Thyroid gland (tissue), 4 donors: ENCODE measurements around the gene MYL1. TPM values are rescaled to one million over a fixed set of nuclear protein-coding genes. Genes with fewer than 3 reads are reported as not detected.

Source experiments
- DNase-seq, 2 donors: peaks; one replicate each; pipeline ENCODE4 v3.0.0-alpha.2; 2019
- H3K27ac ChIP-seq, 3 donors: fragments of 200-600 bp; sonication (generic); 1 replicate in 2 of 3; 2 replicates in 1 of 3; pipeline ENCODE4 v1.5.1; 2016 to 2019; ENCODE audit warnings: mild to moderate bottlenecking in 1 of 3, moderate library complexity in 1 of 3
- H3K27me3 ChIP-seq: fragments of 200-600 bp; sonication (generic); one replicate; pipeline ENCODE4 v1.5.1; 2019
- H3K36me3 ChIP-seq, 2 donors: fragments of 200-600 bp; sonication (generic); one replicate each; pipeline ENCODE4 v1.5.1; 2016 to 2019
- H3K4me1 ChIP-seq, 2 donors: fragments of 200-600 bp; sonication (generic); one replicate each; pipeline ENCODE4 v1.5.1; 2017 to 2019
- H3K4me3 ChIP-seq, 3 donors: fragments of 200-600 bp; sonication (generic); replicated peaks in 1 of 3; 1 replicate in 2 of 3; 2 replicates in 1 of 3; pipeline ENCODE4 v1.5.1; 2016; ENCODE audit warnings: mild to moderate bottlenecking in 1 of 3
- H3K9me3 ChIP-seq: fragments of 200-600 bp; sonication (generic); one replicate; pipeline ENCODE4 v1.5.1; 2017
- POLR2A ChIP-seq, 2 donors: fragments of 450-650 bp; IDR thresholded peaks; one replicate each; pipeline ENCODE4 v1.6.1; 2017; ENCODE audit warnings: antibody characterized with exemption in 2 of 2, mild to moderate bottlenecking in 2 of 2, moderate library complexity in 1 of 2
- WGBS, 2 donors: methylation state at CpG; one replicate each; pipeline ENCODE4 v1.1.5; 2017; 5-methylcytosine and 5-hydroxymethylcytosine counted together
- intact Hi-C: fragments of 100-400 bp; cut with DNase I; formaldehyde crosslinking; loops from one replicate; pipeline ENCODE4 v1.15.1; 2023
- total RNA-seq, 4 donors: library from RNA; depleted of rRNA; stranded (reverse); fragments of >200 nt; gene quantifications; one replicate each; pipeline ENCODE4 v1.2.3, GENCODE V29; 2016
- TF ChIP-seq, protein P1 (sequence below), 6 experiments: fragments of 200-600 bp in 3 of 6; fragments of 450-650 bp in 3 of 6; sonication (generic) in 3 of 6; IDR thresholded peaks; one replicate each; pipeline ENCODE4 v1.5.1; 2016 to 2019; ENCODE audit warnings: antibody characterized with exemption in 6 of 6, mild to moderate bottlenecking in 2 of 6, inconsistent platforms in 1 of 6, moderate library complexity in 1 of 6

Gene MYL1
- total RNA-seq, 4 donors from 2014 or later, result not detected

GRCh38 chr2:210271300-210271699, 43.7 kb downstream of the MYL1 start:
- Histone ChIP-seq H3K27me3 (no peaks in the 10 kb centered on the region), H3K36me3 (no peaks in the 10 kb centered on the region), H3K9me3 (no peaks in the 10 kb centered on the region), H3K27ac (no peak overlapping the region), H3K4me1 (no peaks in the 10 kb centered on the region), H3K4me3 (no peak overlapping the region)
- DNase-seq, result no peak
- no peak for TF ChIP-seq POLR2A (IDR thresholded peaks at IDR 0.05)
- TF ChIP-seq, protein P1, sequence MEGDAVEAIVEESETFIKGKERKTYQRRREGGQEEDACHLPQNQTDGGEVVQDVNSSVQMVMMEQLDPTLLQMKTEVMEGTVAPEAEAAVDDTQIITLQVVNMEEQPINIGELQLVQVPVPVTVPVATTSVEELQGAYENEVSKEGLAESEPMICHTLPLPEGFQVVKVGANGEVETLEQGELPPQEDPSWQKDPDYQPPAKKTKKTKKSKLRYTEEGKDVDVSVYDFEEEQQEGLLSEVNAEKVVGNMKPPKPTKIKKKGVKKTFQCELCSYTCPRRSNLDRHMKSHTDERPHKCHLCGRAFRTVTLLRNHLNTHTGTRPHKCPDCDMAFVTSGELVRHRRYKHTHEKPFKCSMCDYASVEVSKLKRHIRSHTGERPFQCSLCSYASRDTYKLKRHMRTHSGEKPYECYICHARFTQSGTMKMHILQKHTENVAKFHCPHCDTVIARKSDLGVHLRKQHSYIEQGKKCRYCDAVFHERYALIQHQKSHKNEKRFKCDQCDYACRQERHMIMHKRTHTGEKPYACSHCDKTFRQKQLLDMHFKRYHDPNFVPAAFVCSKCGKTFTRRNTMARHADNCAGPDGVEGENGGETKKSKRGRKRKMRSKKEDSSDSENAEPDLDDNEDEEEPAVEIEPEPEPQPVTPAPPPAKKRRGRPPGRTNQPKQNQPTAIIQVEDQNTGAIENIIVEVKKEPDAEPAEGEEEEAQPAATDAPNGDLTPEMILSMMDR (IDR thresholded peaks at IDR 0.05), result no peak
- intact Hi-C loops, result no loop called here

- Histone ChIP-seq H3K27ac (no peak overlapping the region), H3K27me3 (no peaks in the 10 kb centered on the region), H3K4me1 (no peaks in the 10 kb centered on the region), H3K9me3 (no peaks in the 10 kb centered on the region), H3K4me3 (no peak overlapping the region), H3K36me3 (no peaks in the 10 kb centered on the region)
- intact Hi-C loops, result no loop called here
- DNase-seq, result no peak
- WGBS, 2 donors, result 28 to 38% methylated on average over 3 of the region's 3 CpGs
- no peak for TF ChIP-seq POLR2A (IDR thresholded peaks at IDR 0.05)
Measured at GRCh38 chr2:210269148-210269547, 45.8 kb downstream of the MYL1 start.

GRCh38 chr2:210268281-210268680, 46.7 kb downstream of the MYL1 start:
- H3K27ac ChIP-seq, result no peak overlapping the region
- no peaks in the 10 kb centered on the region for H3K9me3 ChIP-seq
- TF ChIP-seq, protein P1 (IDR thresholded peaks at IDR 0.05), result no peak
- TF ChIP-seq POLR2A (IDR thresholded peaks at IDR 0.05), result no peak
- no peaks in the 10 kb centered on the region for H3K36me3 ChIP-seq
- no peaks in the 10 kb centered on the region for H3K4me1 ChIP-seq
- DNase-seq, result no peak
- intact Hi-C loops, result no loop called here
- H3K4me3 ChIP-seq, result no peak overlapping the region
- 96% methylated on average over 1 of the region's 1 CpG for WGBS, 2 donors
- no peaks in the 10 kb centered on the region for H3K27me3 ChIP-seq

DNA sequence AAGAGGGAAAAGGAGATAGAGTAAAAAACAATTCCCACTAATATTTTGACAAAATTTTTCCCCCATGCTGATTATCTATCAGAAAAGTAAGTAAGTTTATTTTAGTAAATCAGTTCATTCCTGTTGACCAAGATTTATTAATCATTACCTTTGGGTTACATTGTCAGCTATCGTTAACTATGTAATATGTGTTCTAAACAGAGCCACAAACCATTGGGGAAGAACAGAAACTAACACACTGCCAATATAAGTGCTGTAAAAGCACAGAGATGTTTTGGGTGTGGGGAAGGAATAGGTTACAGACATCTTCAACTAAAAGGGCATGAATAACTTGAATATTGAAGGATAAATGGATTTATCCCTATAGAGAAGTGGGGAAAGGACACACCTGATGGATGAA, 47.3 kb downstream of the MYL1 start:
- Histone ChIP-seq H3K27me3 (no peaks in the 10 kb centered on the region), H3K9me3 (no peaks in the 10 kb centered on the region), H3K4me1 (no peaks in the 10 kb centered on the region), H3K36me3 (no peaks in the 10 kb centered on the region), H3K27ac (no peak overlapping the region), H3K4me3 (no peak overlapping the region)
- TF ChIP-seq POLR2A (IDR thresholded peaks at IDR 0.05), result no peak
- TF ChIP-seq, protein P1 (IDR thresholded peaks at IDR 0.05), result no peak
- DNase-seq, result no peak
- WGBS, 2 donors, result 87 to 88% methylated on average over 1 of the region's 1 CpG
- intact Hi-C loops, result no loop called here

GRCh38 chr2:210264282-210264681, 50.7 kb downstream of the MYL1 start:
- WGBS, 2 donors, result 94 to 96% methylated on average over 1 of the region's 1 CpG
- no peaks in the 10 kb centered on the region for H3K9me3 ChIP-seq
- no peak overlapping the region for H3K4me3 ChIP-seq
- DNase-seq, result no peak
- H3K4me1 ChIP-seq, result no peaks in the 10 kb centered on the region
- H3K36me3 ChIP-seq, result no peaks in the 10 kb centered on the region
- TF ChIP-seq, protein P1 (IDR thresholded peaks at IDR 0.05), result no peak
- no peak for TF ChIP-seq POLR2A (IDR thresholded peaks at IDR 0.05)
- H3K27me3 ChIP-seq, result no peaks in the 10 kb centered on the region
- no peak overlapping the region for H3K27ac ChIP-seq
- intact Hi-C loops, result no loop called here

DNA sequence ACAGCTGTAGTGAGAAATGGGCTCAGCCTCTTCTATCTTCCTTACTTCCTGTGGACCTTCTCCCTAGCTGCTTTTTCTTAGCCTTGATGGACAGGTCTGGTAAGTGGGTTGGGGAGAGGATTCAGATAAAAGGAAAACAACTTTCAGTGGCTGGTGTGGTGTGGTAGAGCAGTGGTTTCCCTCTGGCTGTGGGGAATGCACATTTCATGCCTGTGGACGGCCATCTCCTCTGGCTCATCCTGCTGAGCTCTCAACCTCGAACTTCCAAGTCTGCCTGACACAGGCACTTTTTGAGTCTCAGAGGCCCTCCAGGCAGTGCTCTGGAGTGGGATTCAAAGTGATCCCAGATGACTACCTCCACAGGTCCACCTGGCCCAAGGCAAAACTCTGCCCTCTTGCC, 51.1 kb downstream of the MYL1 start:
- H3K27me3 ChIP-seq, result no peaks in the 10 kb centered on the region
- WGBS, 2 donors, result 73 to 83% methylated on average over 2 of the region's 2 CpGs
- TF ChIP-seq, protein P1 (IDR thresholded peaks at IDR 0.05), result no peak
- no peak for TF ChIP-seq POLR2A (IDR thresholded peaks at IDR 0.05)
- H3K9me3 ChIP-seq, result no peaks in the 10 kb centered on the region
- no peak for DNase-seq
- no peak overlapping the region for H3K4me3 ChIP-seq
- H3K36me3 ChIP-seq, result no peaks in the 10 kb centered on the region
- H3K4me1 ChIP-seq, result no peaks in the 10 kb centered on the region
- intact Hi-C loops, result no loop called here
- H3K27ac ChIP-seq, result no peak overlapping the region
